HepG2 (cell line): Measurements from ENCODE around the gene TUBG1. TPM values are rescaled to one million over a fixed set of nuclear protein-coding genes. Genes with fewer than 3 reads are reported as not detected.
A peak's percentile ranks its signal among the peaks of the same experiment; 100 is the strongest.

ENCODE experiments used
- CAMTA2 ChIP-seq: sonication (generic); formaldehyde crosslinking; IDR thresholded peaks from 2 replicates; pipeline ENCODE4 v1.4.0; 2020; ENCODE audit warnings: mild to moderate bottlenecking, missing genetic modification reagents, borderline replicate concordance
- PHF21A ChIP-seq: sonication (generic); formaldehyde crosslinking; IDR thresholded peaks from 2 replicates; pipeline ENCODE4 v1.5.0; 2020; ENCODE audit warnings: mild to moderate bottlenecking, missing genetic modification reagents
- RAD21 ChIP-seq: fragments of 450-650 bp; formaldehyde crosslinking; IDR thresholded peaks from 2 replicates; pipeline ENCODE4 v1.5.0; 2020; ENCODE audit warnings: mild to moderate bottlenecking
- ZNF333 ChIP-seq: sonication (generic); formaldehyde crosslinking; IDR thresholded peaks from 2 replicates; pipeline ENCODE4 v1.4.0; 2020; ENCODE audit warnings: mild to moderate bottlenecking, missing genetic modification reagents, borderline replicate concordance
- ZNF550 ChIP-seq: sonication (generic); formaldehyde crosslinking; IDR thresholded peaks from 2 replicates; pipeline ENCODE4 v1.4.0; 2020; ENCODE audit warnings: mild to moderate bottlenecking, missing genetic modification reagents, borderline replicate concordance
- ZNF563 ChIP-seq: sonication (generic); formaldehyde crosslinking; IDR thresholded peaks from 2 replicates; pipeline ENCODE4 v1.8.0; 2022; ENCODE audit warnings: mild to moderate bottlenecking, moderate library complexity, missing genetic modification reagents
- ZNF567 ChIP-seq: sonication (generic); formaldehyde crosslinking; IDR thresholded peaks from 2 replicates; pipeline ENCODE4 v1.8.1; 2023; ENCODE audit warnings: mild to moderate bottlenecking, missing genetic modification reagents, borderline replicate concordance
- ZNF589 ChIP-seq: sonication (generic); formaldehyde crosslinking; conservative IDR thresholded peaks from 2 replicates; pipeline ENCODE4 v1.8.0; 2022; ENCODE audit warnings: mild to moderate bottlenecking, moderate library complexity, missing genetic modification reagents
- polyA plus RNA-seq, 8 experiments: library from polyadenylated mRNA; depleted of rRNA in 3 of 8; stranded (reverse) in 7 of 8; unstranded in 1 of 8; fragments of >200 nt; fragmentation: Illumina TruSeq in 4 of 8; extraction: Trizol in 4 of 8; gene quantifications; 2 replicates each; pipeline versions ENCODE4 v1.2.1 to v1.2.3, GENCODE V29; 2011 to 2016; ENCODE audit warnings: low read depth in 4 of 8, missing spikeins in 1 of 8, mixed read lengths in 1 of 8; ENCODE audit not compliant: insufficient read depth in 1 of 8
- total RNA-seq, 5 experiments: library from RNA; depleted of rRNA; stranded (reverse); fragments of >200 nt; fragmentation: Illumina TruSeq; extraction: Trizol; gene quantifications; 2 replicates each; pipeline ENCODE4 v1.2.3, GENCODE V29; 2016; ENCODE audit warnings: low read depth in 1 of 5
- TF ChIP-seq, protein P1 (sequence below): sonication (generic); formaldehyde crosslinking; IDR thresholded peaks from 2 replicates; pipeline ENCODE4 v1.4.0; 2020; ENCODE audit warnings: missing genetic modification reagents
- TF ChIP-seq, protein P2 (sequence below): sonication (generic); formaldehyde crosslinking; IDR thresholded peaks from 2 replicates; pipeline ENCODE4 v1.5.1; 2020; ENCODE audit warnings: missing genetic modification reagents, mild to moderate bottlenecking, borderline replicate concordance
- TF ChIP-seq, protein P3 (sequence below): sonication (generic); formaldehyde crosslinking; IDR thresholded peaks from 2 replicates; pipeline ENCODE4 v1.5.0; 2020; ENCODE audit warnings: mild to moderate bottlenecking, missing genetic modification reagents
- TF ChIP-seq, protein P4 (sequence below): sonication (generic); formaldehyde crosslinking; IDR thresholded peaks from 2 replicates; pipeline ENCODE4 v1.5.0; 2020; ENCODE audit warnings: mild to moderate bottlenecking, missing genetic modification reagents, borderline replicate concordance
- TF ChIP-seq, protein P5 (sequence below): sonication (generic); formaldehyde crosslinking; IDR thresholded peaks from 2 replicates; pipeline ENCODE4 v1.9.0; 2021; ENCODE audit warnings: missing genetic modification reagents, borderline replicate concordance

Gene TUBG1
- total and polyA plus RNA-seq, 2 of the 13 experiments (the other 11 are each of a cell fraction or from before 2014, with no cell fraction given): 74.1 to 137 TPM

DNA sequence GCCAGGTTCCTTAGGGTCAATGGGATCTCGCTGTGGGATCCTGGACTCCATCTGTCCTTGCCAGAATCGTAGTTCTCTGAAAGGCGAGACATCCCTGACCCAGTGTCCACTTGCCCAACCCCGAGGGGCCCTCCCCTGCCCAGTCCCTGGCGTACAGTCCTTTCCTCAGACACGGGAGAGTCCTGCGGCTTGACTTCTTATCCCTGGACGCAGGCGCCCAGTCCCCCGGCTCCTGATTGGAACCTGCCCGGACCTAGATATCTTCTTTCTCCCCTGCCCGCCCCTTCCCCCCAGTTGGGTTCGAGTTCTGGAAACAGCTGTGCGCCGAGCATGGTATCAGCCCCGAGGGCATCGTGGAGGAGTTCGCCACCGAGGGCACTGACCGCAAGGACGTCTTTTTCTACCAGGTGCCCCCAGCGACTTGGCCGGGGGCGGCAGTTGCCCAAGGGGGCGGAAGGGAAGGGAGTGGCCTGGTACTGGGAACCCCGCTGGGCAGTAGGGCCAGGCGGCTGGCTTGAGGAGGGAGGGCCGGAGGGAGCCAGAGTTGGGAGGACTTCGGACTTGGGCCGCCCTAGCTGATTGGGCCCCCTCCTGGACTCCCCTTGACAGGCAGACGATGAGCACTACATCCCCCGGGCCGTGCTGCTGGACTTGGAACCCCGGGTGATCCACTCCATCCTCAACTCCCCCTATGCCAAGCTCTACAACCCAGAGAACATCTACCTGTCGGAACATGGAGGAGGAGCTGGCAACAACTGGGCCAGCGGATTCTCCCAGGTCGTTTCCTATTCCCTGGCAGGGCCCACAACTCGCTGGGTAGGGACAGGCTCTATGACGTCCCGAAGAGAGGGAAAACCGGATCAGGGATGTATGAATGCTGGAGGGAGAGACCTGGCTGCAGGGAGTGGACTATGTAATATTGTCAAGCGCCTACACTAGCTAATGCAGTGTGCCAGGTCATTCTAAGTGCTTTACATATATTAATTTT, 625 bp downstream of the TUBG1 start (continued):
- TF ChIP-seq, protein P1, sequence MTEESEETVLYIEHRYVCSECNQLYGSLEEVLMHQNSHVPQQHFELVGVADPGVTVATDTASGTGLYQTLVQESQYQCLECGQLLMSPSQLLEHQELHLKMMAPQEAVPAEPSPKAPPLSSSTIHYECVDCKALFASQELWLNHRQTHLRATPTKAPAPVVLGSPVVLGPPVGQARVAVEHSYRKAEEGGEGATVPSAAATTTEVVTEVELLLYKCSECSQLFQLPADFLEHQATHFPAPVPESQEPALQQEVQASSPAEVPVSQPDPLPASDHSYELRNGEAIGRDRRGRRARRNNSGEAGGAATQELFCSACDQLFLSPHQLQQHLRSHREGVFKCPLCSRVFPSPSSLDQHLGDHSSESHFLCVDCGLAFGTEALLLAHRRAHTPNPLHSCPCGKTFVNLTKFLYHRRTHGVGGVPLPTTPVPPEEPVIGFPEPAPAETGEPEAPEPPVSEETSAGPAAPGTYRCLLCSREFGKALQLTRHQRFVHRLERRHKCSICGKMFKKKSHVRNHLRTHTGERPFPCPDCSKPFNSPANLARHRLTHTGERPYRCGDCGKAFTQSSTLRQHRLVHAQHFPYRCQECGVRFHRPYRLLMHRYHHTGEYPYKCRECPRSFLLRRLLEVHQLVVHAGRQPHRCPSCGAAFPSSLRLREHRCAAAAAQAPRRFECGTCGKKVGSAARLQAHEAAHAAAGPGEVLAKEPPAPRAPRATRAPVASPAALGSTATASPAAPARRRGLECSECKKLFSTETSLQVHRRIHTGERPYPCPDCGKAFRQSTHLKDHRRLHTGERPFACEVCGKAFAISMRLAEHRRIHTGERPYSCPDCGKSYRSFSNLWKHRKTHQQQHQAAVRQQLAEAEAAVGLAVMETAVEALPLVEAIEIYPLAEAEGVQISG (CRISPR knock-in tag): peak; percentile 35; the same call in 1 of the 2 replicates
- TF ChIP-seq, protein P2, sequence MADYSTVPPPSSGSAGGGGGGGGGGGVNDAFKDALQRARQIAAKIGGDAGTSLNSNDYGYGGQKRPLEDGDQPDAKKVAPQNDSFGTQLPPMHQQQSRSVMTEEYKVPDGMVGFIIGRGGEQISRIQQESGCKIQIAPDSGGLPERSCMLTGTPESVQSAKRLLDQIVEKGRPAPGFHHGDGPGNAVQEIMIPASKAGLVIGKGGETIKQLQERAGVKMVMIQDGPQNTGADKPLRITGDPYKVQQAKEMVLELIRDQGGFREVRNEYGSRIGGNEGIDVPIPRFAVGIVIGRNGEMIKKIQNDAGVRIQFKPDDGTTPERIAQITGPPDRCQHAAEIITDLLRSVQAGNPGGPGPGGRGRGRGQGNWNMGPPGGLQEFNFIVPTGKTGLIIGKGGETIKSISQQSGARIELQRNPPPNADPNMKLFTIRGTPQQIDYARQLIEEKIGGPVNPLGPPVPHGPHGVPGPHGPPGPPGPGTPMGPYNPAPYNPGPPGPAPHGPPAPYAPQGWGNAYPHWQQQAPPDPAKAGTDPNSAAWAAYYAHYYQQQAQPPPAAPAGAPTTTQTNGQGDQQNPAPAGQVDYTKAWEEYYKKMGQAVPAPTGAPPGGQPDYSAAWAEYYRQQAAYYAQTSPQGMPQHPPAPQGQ (CRISPR knock-in tag): 0 out of 2 replicates have a peak, but pooled peaks have one; percentile 10
- TF ChIP-seq ZNF567 (CRISPR knock-in tag) (0 out of 2 replicates have a peak, but pooled peaks have one; percentile 31), ZNF589 (CRISPR knock-in tag) (0 out of 2 replicates have a peak, but pooled peaks have one; percentile 4), ZNF333 (peak; percentile 3; the same call in 1 of the 2 replicates), RAD21 (peak; percentile 61), CAMTA2 (CRISPR knock-in tag) (peak; percentile 95; the same call in 1 of the 2 replicates), ZNF563 (CRISPR knock-in tag) (0 out of 2 replicates have a peak, but pooled peaks have one; percentile 18), ZNF550 (peak; percentile 74; the same call in 1 of the 2 replicates), PHF21A (CRISPR knock-in tag) (peak; percentile 35; the same call in 1 of the 2 replicates)
- TF ChIP-seq, protein P3, sequence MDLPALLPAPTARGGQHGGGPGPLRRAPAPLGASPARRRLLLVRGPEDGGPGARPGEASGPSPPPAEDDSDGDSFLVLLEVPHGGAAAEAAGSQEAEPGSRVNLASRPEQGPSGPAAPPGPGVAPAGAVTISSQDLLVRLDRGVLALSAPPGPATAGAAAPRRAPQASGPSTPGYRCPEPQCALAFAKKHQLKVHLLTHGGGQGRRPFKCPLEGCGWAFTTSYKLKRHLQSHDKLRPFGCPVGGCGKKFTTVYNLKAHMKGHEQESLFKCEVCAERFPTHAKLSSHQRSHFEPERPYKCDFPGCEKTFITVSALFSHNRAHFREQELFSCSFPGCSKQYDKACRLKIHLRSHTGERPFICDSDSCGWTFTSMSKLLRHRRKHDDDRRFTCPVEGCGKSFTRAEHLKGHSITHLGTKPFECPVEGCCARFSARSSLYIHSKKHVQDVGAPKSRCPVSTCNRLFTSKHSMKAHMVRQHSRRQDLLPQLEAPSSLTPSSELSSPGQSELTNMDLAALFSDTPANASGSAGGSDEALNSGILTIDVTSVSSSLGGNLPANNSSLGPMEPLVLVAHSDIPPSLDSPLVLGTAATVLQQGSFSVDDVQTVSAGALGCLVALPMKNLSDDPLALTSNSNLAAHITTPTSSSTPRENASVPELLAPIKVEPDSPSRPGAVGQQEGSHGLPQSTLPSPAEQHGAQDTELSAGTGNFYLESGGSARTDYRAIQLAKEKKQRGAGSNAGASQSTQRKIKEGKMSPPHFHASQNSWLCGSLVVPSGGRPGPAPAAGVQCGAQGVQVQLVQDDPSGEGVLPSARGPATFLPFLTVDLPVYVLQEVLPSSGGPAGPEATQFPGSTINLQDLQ: peak; percentile 16; the same call in 1 of the 2 replicates
- TF ChIP-seq, protein P4, sequence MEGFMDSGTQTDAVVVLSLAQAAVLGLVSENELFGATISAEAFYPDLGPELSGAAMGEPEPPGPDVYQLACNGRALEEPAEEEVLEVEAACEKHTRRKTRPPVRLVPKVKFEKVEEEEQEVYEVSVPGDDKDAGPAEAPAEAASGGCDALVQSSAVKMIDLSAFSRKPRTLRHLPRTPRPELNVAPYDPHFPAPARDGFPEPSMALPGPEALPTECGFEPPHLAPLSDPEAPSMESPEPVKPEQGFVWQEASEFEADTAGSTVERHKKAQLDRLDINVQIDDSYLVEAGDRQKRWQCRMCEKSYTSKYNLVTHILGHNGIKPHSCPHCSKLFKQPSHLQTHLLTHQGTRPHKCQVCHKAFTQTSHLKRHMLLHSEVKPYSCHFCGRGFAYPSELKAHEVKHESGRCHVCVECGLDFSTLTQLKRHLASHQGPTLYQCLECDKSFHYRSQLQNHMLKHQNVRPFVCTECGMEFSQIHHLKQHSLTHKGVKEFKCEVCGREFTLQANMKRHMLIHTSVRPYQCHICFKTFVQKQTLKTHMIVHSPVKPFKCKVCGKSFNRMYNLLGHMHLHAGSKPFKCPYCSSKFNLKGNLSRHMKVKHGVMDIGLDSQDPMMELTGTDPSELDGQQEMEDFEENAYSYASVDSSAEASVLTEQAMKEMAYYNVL (CRISPR knock-in tag): 0 out of 2 replicates have a peak, but pooled peaks have one; percentile 15
- TF ChIP-seq, protein P5, sequence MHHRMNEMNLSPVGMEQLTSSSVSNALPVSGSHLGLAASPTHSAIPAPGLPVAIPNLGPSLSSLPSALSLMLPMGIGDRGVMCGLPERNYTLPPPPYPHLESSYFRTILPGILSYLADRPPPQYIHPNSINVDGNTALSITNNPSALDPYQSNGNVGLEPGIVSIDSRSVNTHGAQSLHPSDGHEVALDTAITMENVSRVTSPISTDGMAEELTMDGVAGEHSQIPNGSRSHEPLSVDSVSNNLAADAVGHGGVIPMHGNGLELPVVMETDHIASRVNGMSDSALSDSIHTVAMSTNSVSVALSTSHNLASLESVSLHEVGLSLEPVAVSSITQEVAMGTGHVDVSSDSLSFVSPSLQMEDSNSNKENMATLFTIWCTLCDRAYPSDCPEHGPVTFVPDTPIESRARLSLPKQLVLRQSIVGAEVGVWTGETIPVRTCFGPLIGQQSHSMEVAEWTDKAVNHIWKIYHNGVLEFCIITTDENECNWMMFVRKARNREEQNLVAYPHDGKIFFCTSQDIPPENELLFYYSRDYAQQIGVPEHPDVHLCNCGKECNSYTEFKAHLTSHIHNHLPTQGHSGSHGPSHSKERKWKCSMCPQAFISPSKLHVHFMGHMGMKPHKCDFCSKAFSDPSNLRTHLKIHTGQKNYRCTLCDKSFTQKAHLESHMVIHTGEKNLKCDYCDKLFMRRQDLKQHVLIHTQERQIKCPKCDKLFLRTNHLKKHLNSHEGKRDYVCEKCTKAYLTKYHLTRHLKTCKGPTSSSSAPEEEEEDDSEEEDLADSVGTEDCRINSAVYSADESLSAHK (CRISPR knock-in tag): 0 out of 2 replicates have a peak, but pooled peaks have one; percentile 29
